LNCaP clone FGC (cell line): ENCODE measurements around the gene GPR33.

ENCODE experiments used
- DNase-seq: peaks from one replicate; pipeline ENCODE4 v3.0.0-alpha.2; 2011; ENCODE audit warnings: low read depth
- H3K4me3 ChIP-seq: 2 replicates; pipeline ENCODE4 v1.5.1; 2011; ENCODE audit warnings: mild to moderate bottlenecking, low read depth, low read length, control low read depth
- CTCF ChIP-seq: IDR thresholded peaks from 2 replicates; pipeline ENCODE4 v1.5.1; 2012; ENCODE audit warnings: mild to moderate bottlenecking; ENCODE audit not compliant: control insufficient read depth, insufficient read depth; ENCODE audit errors: extremely low read depth

Gene GPR33

GRCh38 chr14:31487886-31488285 is at the start of gene GPR33:
GPR33 (minus strand) TSS chr14:31488039; CDS start chr14:31483965, 4,074 bp downstream.
- no peak for TF ChIP-seq CTCF
- DNase-seq, result no peak
- H3K4me3 ChIP-seq, result no peak within 1 kb of the TSS

GRCh38 chr14:31536201-31536960 is 48.5 kb upstream of the GPR33 start:
- no peak for TF ChIP-seq CTCF
- H3K4me3 ChIP-seq, result no peak overlapping the region
- DNase-seq, result no peak

GRCh38 chr14:31530136-31530535 is 42.3 kb upstream of the GPR33 start:
- TF ChIP-seq CTCF, result no peak
- no peak overlapping the region for H3K4me3 ChIP-seq
- DNase-seq, result no peak

- no peak for DNase-seq
- H3K4me3 ChIP-seq, result no peak overlapping the region
- no peak for TF ChIP-seq CTCF
These were observed 41.2 kb upstream of the GPR33 start for GRCh38 chr14:31529053-31529452.

- no peak overlapping the region for H3K4me3 ChIP-seq
- TF ChIP-seq CTCF, result no peak
- DNase-seq, result no peak
These were observed 39.7 kb upstream of the GPR33 start for GRCh38 chr14:31527546-31527945.

GRCh38 chr14:31527087-31527486 is 39.2 kb upstream of the GPR33 start:
- DNase-seq, result no peak
- H3K4me3 ChIP-seq, result no peak overlapping the region
- TF ChIP-seq CTCF, result no peak

GRCh38 chr14:31510855-31511254 is 23.0 kb upstream of the GPR33 start:
- no peak for TF ChIP-seq CTCF
- DNase-seq, result no peak
- H3K4me3 ChIP-seq, result no peak overlapping the region
